A549 treated with Hydrocortisone at 1 μM for 4 hours (cell line): Measurements from ENCODE around the gene BST2. TPM values are rescaled to one million over a fixed set of nuclear protein-coding genes. Genes with fewer than 3 reads are reported as not detected.

Experiments
- total RNA-seq: library from RNA; stranded (reverse); fragments of 200-300 nt; extraction: Qiagen RNA extraction; gene quantifications from 5 replicates; pipeline ENCODE4 v1.2.3, GENCODE V29; 2022

Gene BST2, protein sequence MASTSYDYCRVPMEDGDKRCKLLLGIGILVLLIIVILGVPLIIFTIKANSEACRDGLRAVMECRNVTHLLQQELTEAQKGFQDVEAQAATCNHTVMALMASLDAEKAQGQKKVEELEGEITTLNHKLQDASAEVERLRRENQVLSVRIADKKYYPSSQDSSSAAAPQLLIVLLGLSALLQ
- 0.12 to 0.23 TPM (median 0.16 TPM) in 4 of 5 replicates, not detected in the other for total RNA-seq

DNA sequence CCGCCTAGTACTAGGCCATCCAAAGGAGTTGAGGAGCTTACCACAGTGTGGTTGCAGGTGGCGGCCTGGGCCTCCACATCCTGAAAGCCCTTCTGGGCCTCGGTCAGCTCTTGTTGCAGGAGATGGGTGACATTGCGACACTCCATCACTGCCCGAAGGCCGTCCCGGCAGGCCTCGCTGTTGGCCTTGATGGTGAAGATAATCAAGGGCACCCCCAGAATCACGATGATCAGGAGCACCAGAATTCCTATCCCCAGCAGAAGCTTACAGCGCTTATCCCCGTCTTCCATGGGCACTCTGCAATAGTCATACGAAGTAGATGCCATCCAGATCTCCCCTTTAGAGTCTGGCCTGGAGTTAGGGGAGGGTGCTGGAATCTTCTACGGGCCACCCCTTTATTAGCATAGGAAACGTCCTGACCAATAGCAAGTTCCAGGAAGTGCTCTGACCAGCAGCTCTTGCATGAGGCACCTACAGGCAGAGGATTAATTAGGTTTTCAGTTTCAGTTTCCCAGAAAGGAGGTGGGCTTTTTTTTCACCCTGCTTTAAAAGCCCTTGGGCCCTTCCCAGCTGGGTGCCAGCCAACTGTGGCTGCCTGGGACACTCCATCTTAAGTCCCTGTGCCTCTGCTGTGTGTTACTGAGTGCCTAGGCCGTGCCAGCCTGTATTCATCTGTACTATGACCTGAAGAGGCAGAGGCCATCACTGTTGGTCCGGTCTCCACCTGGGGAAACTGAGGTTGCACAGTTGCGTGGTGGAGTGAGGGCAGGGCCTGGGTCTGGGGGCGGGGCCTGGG, at the start of gene BST2:
Gene BST2, minus strand, starts transcription at position 381 of the 796 bp plus-strand sequence. Its CDS starts 55 bp downstream, at position 326.

DNA sequence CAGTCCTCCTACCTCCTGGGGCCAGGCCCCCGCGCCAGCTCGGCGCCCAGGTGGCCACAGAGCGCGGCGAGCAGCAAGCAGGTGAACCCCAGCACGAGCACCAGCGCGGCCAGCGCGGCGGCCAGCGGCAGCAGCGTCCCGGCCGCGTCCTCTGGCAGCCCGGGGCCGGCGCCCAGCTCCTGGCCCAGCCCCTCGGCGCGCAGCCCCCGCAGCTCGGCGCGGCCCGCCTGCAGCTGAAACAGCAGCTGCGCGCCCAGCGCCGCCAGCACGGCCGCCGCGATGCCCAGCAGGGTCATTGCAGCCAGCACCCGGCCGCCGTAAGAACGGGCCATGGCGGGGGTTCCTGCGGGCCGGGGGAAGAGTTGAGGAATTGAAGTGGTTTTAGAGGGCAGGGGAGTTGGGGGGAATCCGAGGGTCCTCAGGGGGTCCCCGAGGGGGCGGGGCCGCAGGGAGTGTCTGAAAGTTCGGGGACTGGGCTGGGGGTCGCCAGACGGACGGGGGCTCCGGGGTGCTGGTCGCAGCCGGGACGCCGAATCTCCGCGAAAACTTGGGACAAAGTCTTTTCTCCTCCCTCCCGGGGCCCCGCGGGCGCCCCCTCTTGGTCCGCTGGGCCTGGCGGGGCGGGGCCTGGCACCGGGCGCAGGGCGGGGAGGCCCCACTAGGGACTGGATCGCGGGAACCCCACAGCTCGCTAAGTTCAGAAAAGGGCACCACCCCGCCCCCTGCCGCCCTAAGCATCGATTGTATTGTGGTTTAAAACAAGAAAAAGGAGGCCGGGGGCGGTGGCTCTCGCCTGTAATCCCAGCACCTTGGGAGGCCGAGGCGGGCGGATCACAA, 42.9 kb upstream of the BST2 start, which contains the start of gene TMEM221:
Gene TMEM221, minus strand, starts transcription at position 538 of the 837 bp plus-strand sequence. Its CDS starts 206 bp downstream, at position 332.

DNA sequence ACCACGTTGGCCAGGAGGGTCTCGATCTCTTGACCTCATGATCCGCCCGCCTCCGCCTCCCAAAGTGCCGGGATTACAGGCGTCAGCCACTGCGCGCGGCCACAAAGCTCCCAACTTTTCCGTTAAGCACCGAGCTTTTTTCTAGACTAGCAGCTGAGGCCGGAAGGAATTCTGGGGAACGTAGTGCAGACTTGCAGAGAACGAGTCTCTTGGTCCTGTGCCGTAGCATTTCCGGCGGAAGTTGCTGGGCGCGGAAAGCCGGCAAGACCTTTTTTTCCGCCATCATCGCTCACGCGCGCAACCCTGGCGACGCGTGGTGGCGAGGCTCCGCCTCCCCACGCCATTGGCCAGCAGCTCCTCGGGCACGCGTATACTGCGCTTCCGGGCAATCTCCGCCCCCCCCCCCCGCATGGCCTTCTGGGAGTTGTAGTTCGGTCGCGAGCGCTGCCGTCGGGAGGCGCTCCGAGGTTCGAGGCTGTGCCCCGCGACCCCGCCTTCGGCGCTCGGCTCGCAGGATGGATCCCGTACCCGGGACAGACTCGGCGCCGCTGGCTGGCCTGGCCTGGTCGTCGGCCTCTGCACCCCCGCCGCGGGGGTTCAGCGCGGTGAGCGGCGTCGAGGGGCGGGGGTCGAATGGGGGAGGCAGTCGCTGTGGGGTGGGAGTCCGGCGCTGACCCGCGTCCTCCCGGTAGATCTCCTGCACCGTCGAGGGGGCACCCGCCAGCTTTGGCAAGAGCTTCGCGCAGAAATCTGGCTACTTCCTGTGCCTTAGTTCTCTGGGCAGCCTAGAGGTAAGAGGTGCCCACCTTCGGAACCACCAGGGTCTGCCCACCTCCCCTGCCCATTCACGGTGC, 14.4 kb upstream of the BST2 start, which contains the start of gene MVB12A:
Gene MVB12A, plus strand, starts transcription at position 427 of the 854 bp plus-strand sequence. Its CDS starts 89 bp downstream, at position 516.

DNA sequence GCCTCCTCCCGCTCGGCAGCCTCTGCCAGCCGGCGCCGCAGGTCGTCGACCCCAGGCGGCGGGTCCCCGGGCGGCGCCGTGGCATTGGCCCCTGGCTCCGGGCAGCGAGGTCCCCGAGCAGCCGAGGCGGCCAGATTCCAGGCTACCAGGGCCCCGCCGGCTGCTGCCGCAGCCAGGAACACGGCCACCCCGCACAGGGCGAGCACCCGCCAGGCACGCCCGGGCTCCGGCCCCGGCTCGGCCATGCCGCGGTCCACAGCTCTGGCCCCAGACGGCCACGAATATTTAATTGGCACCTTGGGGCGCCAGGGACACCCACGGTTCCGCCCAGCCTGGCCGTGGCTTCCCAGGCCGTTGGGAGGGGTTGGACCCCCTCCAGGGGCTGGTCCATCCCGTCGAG, 11.5 kb downstream of the BST2 start, which contains the start of gene CCDC194:
Gene CCDC194, minus strand, starts transcription at position 283 of the 400 bp plus-strand sequence. Its CDS starts 38 bp downstream, at position 245.

DNA sequence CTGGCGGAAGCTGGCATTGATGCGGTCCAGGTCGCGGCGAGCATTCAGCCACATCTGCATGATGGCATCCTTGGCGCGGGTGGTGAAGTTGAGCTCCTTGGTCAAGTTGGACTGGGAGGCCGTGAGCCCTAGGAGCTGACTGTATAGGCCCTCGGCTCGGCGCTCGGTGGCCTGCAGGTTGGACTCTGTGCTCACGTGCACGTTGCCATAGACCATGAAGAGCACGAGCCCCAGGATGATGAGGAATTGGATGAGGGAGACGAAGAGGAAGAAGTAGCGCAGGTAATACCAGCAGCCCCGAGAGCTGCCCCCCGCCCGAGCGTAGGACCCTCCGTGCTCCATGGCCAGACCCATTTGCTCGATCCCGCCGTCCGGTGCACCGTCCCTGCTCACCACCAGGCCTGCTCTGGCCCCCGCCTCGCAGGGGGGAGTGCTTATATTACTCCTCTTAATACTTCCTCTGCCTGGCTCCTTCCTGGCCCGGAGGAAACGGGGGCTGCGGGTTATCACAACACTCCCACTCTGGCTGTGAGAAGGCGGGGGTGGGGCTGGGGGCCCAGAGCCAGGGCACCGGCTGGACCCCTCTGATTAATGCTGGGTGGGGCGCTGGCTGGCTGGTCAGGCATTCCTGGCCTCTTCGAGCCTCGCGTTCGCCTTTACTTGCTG, 28.4 kb downstream of the BST2 start, which contains the start of gene PLVAP:
Gene PLVAP, minus strand, starts transcription at position 408 of the 666 bp plus-strand sequence. Its CDS starts 54 bp downstream, at position 354.

Other genes with a start within 250 kb of the BST2 start
- gene USE1, start 190.3 kb downstream of the BST2 start, total RNA-seq, result 13.7 to 17.8 TPM (median 15.3 TPM) in 5 replicates
- 9.6 to 13.3 TPM (median 11.6 TPM) in 5 replicates for gene OCEL1, start 179.4 kb downstream of the BST2 start, total RNA-seq
- 29.3 to 63.7 TPM (median 62.0 TPM) in 5 replicates for gene NR2F6, start 159.7 kb downstream of the BST2 start, total RNA-seq
- 0.02 TPM in 1 of 5 replicates, not detected in the others for gene USHBP1, start 140.9 kb downstream of the BST2 start, total RNA-seq
- 56.7 to 66.0 TPM (median 61.4 TPM) in 5 replicates for gene BABAM1, start 138.2 kb downstream of the BST2 start, total RNA-seq
- 0.36 to 0.58 TPM (median 0.38 TPM) in 5 replicates for gene ANKLE1, start 123.7 kb downstream of the BST2 start, total RNA-seq
- gene ABHD8, start 102.2 kb downstream of the BST2 start, total RNA-seq, result 1.8 to 3.2 TPM (median 2.8 TPM) in 5 replicates
- 61.1 to 87.7 TPM (median 75.2 TPM) in 5 replicates for gene MRPL34, start 99.8 kb downstream of the BST2 start, total RNA-seq
- 51.9 to 57.5 TPM (median 53.8 TPM) in 5 replicates for gene DDA1, start 96.1 kb downstream of the BST2 start, total RNA-seq
- 2.3 to 3.8 TPM (median 3.0 TPM) in 5 replicates for gene ANO8, start 70.8 kb downstream of the BST2 start, total RNA-seq
- 18.2 to 22.0 TPM (median 19.5 TPM) in 5 replicates for gene GTPBP3, start 68.1 kb downstream of the BST2 start, total RNA-seq
- not detected in 5 replicates for gene PLVAP, start 28.3 kb downstream of the BST2 start, total RNA-seq
- gene CCDC194, start 11.4 kb downstream of the BST2 start, total RNA-seq, result not detected in 5 replicates
- 29.3 to 41.6 TPM (median 39.4 TPM) in 5 replicates for gene MVB12A, start 14.4 kb upstream of the BST2 start, total RNA-seq
- gene TMEM221, start 43.0 kb upstream of the BST2 start, total RNA-seq, result 0.47 to 0.76 TPM (median 0.56 TPM) in 5 replicates
- not detected in 5 replicates for gene NXNL1, start 55.3 kb upstream of the BST2 start, total RNA-seq
- gene SLC27A1, start 64.9 kb upstream of the BST2 start, total RNA-seq, result 2.4 to 2.9 TPM (median 2.5 TPM) in 5 replicates
- gene PGLS, start 106.0 kb upstream of the BST2 start, total RNA-seq, result 44.9 to 78.0 TPM (median 72.0 TPM) in 5 replicates
- 64.7 to 70.3 TPM (median 66.3 TPM) in 5 replicates for gene COLGALT1, start 150.0 kb upstream of the BST2 start, total RNA-seq